C4-2B (cell line): ENCODE data around the gene AKAP9.
"Not testable (repeated sequence)": the region's sequence is repeated elsewhere in the genome, so short reads cannot be mapped to it uniquely, and the experiment has no call there.

Experiments
- H3K27ac ChIP-seq: fragments of 450-650 bp; 2 replicates; pipeline ENCODE4 v1.5.1; 2017
- ZFX ChIP-seq: fragments of 450-650 bp; IDR thresholded peaks from 2 replicates; pipeline ENCODE4 v1.6.1; 2017
- TF ChIP-seq, protein P1 (sequence below): fragments of 450-650 bp; conservative IDR thresholded peaks from 2 replicates; pipeline ENCODE4 v1.5.1; 2017; ENCODE audit warnings: mild to moderate bottlenecking

The AKAP9 gene

DNA sequence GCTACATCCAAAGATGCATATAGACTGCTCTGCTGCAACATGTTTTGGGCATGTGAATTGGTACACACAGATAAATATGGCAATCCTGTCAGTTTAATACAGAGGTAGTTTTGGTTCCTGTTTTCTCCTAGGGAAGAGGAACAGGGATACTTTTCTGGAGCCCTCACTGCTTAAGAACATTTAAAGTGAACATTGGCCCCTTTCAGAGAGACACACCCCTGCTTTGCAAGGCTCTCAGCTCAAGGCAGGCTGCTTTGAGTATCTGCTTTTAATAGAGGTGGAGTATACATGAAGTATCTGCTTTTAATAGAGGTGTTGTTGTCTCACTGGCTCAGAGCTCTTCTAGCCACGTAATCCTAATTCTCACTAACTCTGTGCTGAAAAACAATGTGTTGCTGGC is 154.7 kb downstream of the AKAP9 start:
- TF ChIP-seq ZFX, result no peak
- TF ChIP-seq, protein P1, sequence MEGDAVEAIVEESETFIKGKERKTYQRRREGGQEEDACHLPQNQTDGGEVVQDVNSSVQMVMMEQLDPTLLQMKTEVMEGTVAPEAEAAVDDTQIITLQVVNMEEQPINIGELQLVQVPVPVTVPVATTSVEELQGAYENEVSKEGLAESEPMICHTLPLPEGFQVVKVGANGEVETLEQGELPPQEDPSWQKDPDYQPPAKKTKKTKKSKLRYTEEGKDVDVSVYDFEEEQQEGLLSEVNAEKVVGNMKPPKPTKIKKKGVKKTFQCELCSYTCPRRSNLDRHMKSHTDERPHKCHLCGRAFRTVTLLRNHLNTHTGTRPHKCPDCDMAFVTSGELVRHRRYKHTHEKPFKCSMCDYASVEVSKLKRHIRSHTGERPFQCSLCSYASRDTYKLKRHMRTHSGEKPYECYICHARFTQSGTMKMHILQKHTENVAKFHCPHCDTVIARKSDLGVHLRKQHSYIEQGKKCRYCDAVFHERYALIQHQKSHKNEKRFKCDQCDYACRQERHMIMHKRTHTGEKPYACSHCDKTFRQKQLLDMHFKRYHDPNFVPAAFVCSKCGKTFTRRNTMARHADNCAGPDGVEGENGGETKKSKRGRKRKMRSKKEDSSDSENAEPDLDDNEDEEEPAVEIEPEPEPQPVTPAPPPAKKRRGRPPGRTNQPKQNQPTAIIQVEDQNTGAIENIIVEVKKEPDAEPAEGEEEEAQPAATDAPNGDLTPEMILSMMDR, result no peak
- H3K27ac ChIP-seq, result no peak overlapping the region

DNA sequence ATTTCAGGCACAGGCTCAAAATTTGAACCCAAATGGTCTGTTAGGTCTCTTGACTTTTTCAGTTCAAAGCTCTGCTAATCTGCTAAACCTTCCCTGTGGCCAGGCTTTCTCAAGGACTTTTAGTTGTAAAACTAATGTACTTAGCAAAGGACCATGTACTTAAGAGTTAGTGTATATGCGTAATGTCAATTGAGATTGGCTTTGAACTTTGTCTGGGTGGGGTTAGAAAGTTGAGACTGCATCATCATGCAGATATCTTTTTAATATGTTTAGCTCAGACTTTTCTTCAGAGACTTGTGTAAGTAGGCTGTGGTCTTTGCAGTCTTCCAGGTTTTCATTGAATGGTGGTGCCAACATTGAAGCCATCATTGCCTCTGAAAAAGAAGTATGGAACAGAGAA is 159.9 kb downstream of the AKAP9 start:
- TF ChIP-seq, protein P1, result no peak
- H3K27ac ChIP-seq, result no peak overlapping the region

DNA sequence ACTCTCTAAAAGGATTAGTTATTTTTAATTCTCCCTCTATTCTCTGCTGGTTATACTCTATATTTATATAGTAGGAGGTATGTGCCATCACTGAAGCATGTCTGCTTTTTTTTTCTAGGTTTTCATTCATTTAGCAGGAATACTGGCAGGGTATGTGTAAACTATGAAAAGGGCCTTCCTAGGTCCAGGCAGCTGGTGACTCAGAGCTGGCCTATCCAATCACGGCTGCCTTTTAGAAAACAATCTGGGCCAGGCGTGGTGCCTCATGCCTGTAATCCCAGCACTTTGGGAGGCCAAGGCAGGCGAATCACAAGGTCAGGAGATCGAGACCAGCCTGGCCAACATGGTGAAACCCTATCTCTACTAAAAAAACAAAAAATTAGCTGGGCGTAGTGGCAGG is 162.2 kb downstream of the AKAP9 start:
- not testable (repeated sequence) for H3K27ac ChIP-seq

DNA sequence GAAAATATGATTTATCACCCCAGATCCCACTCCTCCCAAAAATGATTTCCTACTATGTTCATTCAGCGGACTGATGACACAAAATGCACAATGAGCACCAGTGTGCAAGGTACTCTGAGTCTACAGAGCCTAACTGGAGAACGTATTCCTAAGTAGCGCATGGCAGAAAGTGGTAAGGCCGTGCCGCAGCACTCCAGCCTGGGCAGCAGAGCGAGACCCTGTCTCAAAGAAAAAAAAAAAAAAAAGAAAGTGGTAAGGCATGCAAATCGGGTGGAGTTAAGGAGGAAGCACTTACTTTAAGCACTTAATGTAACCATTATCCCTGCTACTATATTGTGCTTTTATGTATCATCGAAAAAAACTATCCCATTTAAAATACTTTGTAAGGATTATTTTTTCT is 168.2 kb downstream of the AKAP9 start:
- no peak for TF ChIP-seq ZFX
- TF ChIP-seq, protein P1, result no peak
- H3K27ac ChIP-seq, result no peak overlapping the region

DNA sequence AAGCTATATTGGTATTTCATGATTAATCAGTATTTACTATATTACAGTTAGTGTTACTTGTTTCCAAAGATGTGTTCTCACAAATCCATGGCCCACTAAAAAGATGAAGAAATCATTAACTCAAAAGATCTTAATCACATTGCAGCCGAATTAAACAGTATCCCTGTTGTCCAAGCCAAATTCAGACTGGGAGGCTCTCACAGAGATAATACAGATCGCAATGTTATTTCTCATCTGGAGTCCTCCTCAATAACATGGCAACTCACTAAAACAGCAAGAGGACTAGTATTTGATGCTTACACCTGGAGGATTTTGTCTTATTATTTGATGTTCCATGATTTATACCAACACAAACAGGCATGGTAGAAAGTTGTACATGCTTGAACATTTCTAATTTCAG is 170.2 kb downstream of the AKAP9 start:
- TF ChIP-seq, protein P1, result no peak
- TF ChIP-seq ZFX, result no peak
- H3K27ac ChIP-seq, result no peak overlapping the region

DNA sequence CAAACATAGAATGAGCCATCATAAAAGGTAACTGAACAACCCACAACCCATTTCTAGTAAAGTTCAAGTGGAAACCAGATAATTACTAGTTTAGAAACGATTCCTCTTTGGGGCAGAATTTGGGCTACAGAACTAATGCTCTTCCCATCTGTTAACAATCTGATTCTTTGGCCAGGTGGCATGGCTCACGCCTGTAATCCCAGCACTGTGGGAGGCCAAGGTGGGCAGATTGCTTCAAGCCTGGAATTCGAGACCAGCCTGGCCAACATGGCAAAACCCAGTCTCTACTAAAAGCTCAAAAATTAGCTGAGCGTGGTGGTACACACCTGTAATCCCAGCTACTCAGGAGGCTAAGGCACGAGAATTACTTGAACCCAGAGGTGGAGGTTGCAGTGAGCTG is 175.2 kb downstream of the AKAP9 start:
- TF ChIP-seq, protein P1, result no peak
- no peak for TF ChIP-seq ZFX
- no peak overlapping the region for H3K27ac ChIP-seq

DNA sequence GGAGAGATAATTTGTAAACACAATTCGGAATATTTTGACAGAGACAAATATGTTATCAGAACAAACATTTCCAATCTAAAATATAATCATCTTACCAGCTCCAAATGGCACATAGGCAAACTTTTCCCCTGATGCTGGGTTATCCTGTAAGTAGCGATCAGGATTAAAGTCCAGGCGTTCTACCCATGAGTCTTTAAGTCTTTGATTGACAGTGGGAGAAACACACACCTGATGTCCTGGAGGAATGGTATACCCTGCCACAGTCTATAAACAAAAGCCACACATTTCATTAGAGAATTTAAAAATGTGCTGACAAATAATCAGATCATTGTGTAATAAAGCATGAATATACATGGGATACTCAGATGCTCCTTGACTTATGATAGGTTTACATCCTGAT is 176.3 kb downstream of the AKAP9 start:
- TF ChIP-seq, protein P1, result no peak
- no peak for TF ChIP-seq ZFX
- H3K27ac ChIP-seq, result no peak overlapping the region

DNA sequence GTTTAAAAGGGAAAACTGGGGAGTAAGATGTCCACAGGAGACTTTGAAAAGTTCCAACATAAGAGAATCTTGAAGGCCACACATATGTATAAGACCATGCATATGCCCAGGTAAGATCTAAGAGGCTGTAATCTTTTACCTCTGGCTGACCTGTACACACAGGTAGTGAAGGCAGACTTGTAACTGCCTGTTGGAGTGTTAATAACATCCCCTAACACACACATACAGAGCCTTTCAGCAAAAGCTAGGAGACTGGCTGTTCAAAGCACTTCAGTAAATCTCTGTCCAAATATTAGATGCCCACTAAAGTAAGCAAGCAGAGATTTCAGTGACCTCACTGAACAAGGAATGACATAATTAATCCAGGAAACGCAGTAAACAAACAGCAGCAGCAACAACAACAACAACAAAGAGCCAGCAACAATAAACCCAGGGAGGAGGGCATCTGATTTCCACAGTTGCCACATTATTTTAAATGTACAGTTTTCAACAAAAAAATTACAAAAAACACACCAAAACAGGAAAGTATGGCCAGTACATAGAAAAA is 178.6 kb downstream of the AKAP9 start:
- TF ChIP-seq ZFX, result no peak
- TF ChIP-seq, protein P1, result no peak
- no peak overlapping the region for H3K27ac ChIP-seq
